NCI-H748 treated with DMSO at 0.1 percent for 48 hours (cell line): ENCODE measurements around the gene RAD23A.
A peak's percentile ranks its signal among the peaks of the same experiment; 100 is the strongest.
"Not testable (repeated sequence)": the region's sequence is repeated elsewhere in the genome, so short reads cannot be mapped to it uniquely, and the experiment has no call there.

Experiments used
- DNase-seq: peaks from one replicate; lab custom pipeline; 2025; lab: John Stamatoyannopoulos, UW

Gene RAD23A

DNA sequence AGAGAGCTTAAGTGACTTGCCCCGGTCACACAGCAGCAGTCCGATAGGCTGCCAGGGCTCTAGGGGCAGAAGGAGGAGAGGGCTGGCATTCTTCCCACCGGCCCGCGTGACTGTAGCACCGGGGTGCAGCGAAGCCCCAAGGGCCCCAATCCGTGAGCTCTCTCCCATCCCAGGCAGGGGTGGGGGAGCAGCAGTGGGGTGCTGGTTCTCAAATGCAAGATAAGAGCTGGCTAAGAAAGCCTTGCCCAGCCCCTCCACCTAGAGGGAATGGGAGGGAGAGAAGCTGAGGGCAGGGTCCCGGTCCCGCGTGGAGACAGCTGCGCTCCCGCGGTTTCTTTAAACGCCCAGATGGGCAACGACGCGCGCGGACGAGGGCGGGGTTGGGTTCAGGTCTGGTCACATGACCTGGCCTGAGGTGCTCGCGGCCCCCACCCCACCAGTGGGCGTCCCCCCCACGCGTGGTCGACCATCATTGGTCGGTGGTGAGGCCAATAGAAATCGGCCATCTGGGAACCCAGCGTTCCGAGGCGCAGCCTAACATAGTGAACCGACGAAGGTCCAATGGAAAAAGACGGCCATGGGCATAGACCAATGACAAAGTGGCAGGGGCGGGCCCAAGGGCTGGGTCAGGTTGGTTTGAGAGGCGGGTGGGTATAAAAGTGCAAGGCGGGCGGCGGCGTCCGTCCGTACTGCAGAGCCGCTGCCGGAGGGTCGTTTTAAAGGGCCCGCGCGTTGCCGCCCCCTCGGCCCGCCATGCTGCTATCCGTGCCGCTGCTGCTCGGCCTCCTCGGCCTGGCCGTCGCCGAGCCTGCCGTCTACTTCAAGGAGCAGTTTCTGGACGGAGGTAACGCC is 7.5 kb upstream of the RAD23A start, which contains the start of gene CALR:
Gene CALR, plus strand, starts transcription at position 683 of the 852 bp plus-strand sequence. Its CDS starts 71 bp downstream, at position 754.
- peak; percentile 87 for DNase-seq

DNA sequence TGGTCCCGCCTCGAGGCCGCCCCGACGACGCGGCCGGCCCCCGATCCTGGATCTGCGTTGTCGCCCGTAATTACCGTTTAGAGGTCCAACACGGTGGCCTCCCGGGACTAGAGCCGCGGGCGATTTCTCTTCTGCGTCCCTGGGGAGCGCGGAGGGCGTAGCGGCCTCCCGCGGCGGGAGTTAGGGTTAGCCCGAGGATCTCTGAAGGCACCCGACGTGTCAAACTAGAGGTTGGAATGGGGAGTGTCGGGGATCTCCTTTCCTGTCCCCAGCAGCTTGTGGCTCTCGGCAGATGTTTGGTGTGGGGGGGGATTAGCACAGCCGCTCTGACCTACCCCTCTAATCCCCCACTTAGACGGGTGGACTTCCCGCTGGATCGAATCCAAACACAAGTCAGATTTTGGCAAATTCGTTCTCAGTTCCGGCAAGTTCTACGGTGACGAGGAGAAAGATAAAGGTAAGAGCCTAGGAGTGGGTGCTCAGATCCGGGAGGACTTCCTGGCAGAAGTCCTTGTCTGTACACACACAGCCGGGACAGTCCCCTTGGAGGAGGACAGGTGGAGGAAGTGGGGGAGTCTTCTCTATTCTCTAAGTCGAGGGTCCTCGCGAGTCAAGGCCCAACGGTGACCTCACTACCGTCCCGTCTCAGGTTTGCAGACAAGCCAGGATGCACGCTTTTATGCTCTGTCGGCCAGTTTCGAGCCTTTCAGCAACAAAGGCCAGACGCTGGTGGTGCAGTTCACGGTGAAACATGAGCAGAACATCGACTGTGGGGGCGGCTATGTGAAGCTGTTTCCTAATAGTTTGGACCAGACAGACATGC is 6.7 kb upstream of the RAD23A start:
- no peak for DNase-seq

GRCh38 chr19:12939975-12940423 is 5.7 kb upstream of the RAD23A start:
- no peak for DNase-seq

DNA sequence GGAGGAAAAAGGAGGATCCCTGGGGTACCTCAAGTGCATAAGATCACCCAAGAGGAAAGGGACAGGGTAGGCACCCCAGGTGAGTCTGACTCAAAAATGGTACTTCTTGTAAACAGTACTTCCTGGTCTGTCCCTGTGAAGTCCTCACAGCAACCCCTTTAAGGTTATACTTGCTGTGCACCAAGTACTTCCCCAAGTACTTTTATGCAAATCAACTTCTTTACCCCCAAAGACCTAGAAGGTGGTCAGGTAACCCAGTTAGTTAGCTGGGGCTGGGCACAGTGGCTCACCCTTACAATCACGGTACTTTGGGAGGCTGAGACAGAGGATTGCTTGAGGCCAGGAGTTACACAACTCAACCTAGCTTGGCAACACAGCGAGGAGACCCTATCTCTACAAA is 4.8 kb upstream of the RAD23A start:
- DNase-seq: no peak

DNA sequence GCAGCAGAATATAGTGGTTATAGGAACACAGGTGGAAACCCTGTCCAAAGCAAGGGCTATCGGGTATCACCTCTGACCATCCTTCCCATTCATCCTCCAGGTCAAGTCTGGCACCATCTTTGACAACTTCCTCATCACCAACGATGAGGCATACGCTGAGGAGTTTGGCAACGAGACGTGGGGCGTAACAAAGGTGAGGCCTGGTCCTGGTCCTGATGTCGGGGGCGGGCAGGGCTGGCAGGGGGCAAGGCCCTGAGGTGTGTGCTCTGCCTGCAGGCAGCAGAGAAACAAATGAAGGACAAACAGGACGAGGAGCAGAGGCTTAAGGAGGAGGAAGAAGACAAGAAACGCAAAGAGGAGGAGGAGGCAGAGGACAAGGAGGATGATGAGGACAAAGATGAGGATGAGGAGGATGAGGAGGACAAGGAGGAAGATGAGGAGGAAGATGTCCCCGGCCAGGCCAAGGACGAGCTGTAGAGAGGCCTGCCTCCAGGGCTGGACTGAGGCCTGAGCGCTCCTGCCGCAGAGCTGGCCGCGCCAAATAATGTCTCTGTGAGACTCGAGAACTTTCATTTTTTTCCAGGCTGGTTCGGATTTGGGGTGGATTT is 2.1 kb upstream of the RAD23A start:
- DNase-seq: no peak

DNA sequence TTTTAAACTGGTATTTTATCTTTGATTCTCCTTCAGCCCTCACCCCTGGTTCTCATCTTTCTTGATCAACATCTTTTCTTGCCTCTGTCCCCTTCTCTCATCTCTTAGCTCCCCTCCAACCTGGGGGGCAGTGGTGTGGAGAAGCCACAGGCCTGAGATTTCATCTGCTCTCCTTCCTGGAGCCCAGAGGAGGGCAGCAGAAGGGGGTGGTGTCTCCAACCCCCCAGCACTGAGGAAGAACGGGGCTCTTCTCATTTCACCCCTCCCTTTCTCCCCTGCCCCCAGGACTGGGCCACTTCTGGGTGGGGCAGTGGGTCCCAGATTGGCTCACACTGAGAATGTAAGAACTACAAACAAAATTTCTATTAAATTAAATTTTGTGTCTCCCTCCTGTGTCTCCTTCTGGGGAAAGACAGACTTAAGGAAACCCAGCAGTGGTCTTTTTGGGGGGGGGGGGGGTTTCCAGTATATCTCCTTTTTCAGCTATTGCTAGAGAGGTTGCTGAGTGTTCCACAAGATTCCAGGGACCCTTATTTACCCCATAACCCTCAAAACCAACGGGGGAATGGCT is 1.5 kb upstream of the RAD23A start:
- no peak for DNase-seq

DNA sequence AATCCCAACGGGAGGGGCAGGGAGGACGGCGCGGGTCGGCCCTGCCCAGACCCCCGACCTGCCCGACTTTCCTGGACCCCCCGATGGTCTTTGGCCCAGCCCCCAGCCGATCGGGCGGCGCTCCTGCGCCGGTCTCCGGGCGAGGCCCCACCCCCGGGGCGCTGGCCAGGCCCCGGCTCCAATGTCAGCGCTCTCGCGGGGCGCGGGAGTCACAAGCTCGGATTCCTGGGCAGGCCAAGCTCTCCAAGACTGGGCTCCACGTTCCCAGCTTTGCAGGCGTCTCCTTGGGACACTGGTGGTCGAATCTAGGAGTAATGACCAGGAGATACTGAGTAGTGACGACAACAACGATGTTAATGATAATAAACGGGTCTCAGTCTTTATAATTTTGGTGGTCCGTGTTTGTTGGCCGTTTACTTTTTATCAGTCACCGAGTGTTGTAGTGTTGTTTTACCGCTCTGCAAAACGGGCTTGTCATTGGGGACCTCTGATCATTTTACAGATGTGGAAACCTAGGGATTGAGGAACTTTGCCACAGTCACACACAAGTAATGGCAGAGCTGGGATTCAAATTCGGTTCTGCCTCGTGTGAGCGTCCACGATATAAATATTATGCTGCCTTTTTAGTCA is 545 bp downstream of the RAD23A start:
- DNase-seq: no peak

- no peak for DNase-seq
Observed at GRCh38 chr19:12946731-12947496, 1.3 kb downstream of the RAD23A start.

DNA sequence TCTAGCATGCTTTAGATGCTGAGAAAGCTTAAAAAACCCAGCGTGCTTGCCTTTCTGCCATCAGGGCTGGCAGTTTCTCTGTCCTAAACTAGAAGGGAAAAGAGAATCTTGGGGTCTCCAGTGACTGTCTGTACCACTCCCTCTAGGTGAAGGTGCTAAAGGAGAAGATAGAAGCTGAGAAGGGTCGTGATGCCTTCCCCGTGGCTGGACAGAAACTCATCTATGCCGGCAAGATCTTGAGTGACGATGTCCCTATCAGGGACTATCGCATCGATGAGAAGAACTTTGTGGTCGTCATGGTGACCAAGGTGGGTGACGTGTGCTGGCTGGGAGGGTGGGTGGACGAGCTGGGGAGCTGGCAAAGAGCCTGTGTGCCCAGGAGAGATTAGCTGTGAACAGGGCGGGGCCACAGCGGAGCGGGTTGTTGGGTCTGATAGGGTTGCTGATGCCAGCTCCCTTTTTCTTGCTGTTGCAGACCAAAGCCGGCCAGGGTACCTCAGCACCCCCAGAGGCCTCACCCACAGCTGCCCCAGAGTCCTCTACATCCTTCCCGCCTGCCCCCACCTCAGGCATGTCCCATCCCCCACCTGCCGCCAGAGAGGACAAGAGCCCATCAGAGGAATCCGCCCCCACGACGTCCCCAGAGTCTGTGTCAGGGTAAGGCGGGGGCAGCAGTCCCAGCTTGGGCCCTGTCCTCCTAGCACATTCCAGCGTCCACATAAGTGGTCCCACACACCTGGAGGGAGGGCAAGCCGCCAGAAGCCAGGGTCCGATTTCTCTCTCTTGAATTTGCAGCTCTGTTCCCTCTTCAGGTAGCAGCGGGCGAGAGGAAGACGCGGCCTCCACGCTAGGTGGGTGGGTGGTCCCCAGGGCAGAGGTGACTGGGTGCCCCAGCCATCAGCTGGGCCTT is 2.3 kb downstream of the RAD23A start:
- DNase-seq: no peak

- no peak for DNase-seq
Observed at GRCh38 chr19:12948612-12949362, 3.1 kb downstream of the RAD23A start.

GRCh38 chr19:12949363-12950283 is 4.0 kb downstream of the RAD23A start:
- DNase-seq: no peak

- DNase-seq: not testable (repeated sequence)
Observed at GRCh38 chr19:12952050-12952449, 6.4 kb downstream of the RAD23A start.

- no peak for DNase-seq
Observed at GRCh38 chr19:12952488-12953137, 7.0 kb downstream of the RAD23A start.

DNA sequence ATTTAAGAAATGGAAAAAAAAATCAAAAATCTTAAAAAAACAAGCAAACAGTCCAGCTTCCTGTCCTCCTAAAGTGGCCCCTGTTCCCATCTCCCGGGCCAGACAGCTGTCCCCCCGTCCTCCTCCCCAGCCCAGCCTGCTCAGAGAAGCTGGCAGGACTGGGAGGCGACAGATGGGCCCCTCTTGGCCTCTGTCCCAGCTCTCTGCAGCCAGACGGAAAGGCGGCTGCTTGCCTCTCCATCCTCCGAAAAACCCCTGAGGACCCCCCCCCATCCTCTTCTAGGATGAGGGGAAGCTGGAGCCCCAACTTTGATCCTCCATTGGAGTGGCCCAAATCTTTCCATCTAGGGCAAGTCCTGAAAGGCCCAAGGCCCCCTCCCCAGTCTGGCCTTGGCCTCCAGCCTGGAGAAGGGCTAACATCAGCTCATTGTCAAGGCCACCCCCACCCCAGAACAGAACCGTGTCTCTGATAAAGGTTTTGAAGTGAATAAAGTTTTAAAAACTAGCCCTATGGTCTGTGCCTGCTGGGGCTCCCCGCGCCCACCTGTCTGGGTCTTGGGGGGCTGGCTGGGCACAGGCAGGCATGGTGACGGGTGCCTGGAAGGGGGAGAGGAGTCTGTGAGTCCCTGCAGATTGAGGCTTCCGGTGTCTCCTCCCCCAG is 7.6 kb downstream of the RAD23A start:
- DNase-seq: no peak

DNA sequence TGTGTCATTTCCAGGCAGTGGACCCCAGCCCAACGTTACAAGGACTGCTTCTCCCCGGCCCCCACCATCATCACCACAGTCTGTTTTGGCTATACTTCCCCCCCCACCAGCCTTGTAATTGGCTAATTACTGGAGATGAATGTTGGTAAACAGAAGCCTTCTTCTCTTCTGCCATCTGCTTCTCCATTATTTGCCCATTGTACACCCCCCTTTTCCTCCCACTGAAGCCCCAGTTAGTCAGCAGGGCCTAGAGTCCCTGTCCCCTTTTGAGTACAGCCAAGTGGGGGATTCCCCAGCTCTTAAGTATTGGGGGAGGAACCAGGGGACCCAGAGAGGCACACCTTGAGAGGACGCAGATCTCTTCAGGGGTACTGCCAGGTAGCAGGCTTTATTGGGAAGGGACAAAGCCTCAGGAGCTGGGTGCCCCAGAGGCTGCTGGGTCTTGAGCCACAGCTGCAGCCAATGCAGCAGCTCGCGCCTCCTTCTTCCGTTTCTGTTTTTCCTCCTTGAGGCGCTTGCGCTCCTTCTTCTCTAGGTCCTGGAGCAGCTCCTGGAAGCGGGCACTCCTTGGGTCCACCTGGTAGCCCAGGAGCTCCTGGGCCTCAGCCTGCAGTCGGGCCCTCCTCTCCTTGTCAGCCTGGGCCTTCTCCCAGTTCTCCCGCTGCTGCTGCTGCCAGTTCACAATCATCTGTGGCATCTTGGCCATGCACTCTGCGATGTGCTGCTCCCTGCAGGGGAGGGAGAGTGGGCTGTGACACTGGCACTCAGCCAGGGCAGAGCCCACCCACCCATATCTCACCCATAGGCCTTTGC is 8.3 kb downstream of the RAD23A start:
- no peak for DNase-seq

DNA sequence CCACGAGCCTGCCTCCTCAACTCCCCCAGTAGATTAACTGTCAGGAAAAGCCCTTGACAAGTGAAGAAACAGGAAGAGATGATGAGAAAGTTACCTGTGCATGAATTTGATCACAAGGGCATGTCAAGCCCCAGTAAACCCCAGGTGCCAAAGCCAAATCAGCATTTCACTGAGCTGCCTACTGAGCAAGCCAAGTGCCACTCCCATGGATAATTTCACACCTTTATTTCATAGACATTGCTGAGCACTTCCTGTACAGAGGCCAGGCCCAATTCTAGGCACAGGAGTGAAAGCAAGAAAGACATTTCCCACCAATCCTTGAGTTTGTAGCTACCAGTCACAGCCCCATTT is 8.9 kb downstream of the RAD23A start:
- no peak for DNase-seq
